WERI-Rb-1 (cell line): ENCODE data around the gene TMEM89.

ENCODE experiments used
- DNase-seq: peaks from one replicate; pipeline ENCODE4 v3.0.0-alpha.2; 2020
- H3K27ac ChIP-seq: fragments of 250-450 bp; sonication (Bioruptor Pico); 2 replicates; pipeline ENCODE4 v1.5.1; 2020; ENCODE audit warnings: mild to moderate bottlenecking, moderate library complexity
- H3K27me3 ChIP-seq: fragments of 250-450 bp; sonication (Bioruptor Pico); 2 replicates; pipeline ENCODE4 v1.5.1; 2021; ENCODE audit warnings: mild to moderate bottlenecking, low read depth, moderate library complexity; ENCODE audit not compliant: insufficient read depth, severe bottlenecking
- H3K36me3 ChIP-seq: fragments of 250-450 bp; sonication (Bioruptor Pico); 2 replicates; pipeline ENCODE4 v1.5.1; 2020; ENCODE audit warnings: mild to moderate bottlenecking, moderate library complexity
- H3K4me3 ChIP-seq: 2 replicates; pipeline ENCODE4 v1.5.1; 2011; ENCODE audit warnings: low read depth, mild to moderate bottlenecking, control low read depth, low read length
- H3K9me3 ChIP-seq: fragments of 250-450 bp; sonication (Bioruptor Pico); 2 replicates; pipeline ENCODE4 v1.5.1; 2021; ENCODE audit warnings: mild to moderate bottlenecking, moderate library complexity; ENCODE audit not compliant: severe bottlenecking
- TF ChIP-seq, protein P1 (sequence below): IDR thresholded peaks from 2 replicates; pipeline ENCODE4 v1.5.1; 2011; ENCODE audit warnings: low read depth, mild to moderate bottlenecking, control low read depth, inconsistent platforms, low read length

TMEM89 gene

DNA sequence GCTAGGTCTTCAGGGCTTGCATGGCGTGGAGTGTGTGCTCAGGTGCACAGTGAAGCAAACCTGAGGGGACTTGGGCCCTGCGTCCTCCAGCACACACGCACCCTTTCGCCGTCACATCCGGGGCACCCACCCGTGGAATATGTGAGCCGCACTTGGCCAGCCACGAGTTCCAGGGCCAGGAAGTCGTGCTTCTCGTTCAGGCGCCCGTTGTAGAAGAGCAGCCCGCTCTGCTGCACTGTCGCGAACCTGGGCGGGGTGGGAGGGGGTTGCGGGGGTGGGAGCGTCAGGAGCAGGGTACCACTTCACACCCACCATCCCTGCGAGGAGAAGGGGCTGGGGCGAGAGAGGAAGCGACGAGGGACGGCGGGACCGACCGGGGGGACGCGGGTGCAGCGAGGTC lies 34.0 kb upstream of the TMEM89 start:
- Histone ChIP-seq H3K27ac (no peak overlapping the region), H3K4me3 (no peak overlapping the region), H3K27me3 (no peaks in the 10 kb centered on the region), H3K9me3 (peaks cover 6% of the 10 kb centered on the region), H3K36me3 (peaks cover 94% of the 10 kb centered on the region)
- TF ChIP-seq, protein P1, sequence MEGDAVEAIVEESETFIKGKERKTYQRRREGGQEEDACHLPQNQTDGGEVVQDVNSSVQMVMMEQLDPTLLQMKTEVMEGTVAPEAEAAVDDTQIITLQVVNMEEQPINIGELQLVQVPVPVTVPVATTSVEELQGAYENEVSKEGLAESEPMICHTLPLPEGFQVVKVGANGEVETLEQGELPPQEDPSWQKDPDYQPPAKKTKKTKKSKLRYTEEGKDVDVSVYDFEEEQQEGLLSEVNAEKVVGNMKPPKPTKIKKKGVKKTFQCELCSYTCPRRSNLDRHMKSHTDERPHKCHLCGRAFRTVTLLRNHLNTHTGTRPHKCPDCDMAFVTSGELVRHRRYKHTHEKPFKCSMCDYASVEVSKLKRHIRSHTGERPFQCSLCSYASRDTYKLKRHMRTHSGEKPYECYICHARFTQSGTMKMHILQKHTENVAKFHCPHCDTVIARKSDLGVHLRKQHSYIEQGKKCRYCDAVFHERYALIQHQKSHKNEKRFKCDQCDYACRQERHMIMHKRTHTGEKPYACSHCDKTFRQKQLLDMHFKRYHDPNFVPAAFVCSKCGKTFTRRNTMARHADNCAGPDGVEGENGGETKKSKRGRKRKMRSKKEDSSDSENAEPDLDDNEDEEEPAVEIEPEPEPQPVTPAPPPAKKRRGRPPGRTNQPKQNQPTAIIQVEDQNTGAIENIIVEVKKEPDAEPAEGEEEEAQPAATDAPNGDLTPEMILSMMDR: no peak
- DNase-seq: no peak

DNA sequence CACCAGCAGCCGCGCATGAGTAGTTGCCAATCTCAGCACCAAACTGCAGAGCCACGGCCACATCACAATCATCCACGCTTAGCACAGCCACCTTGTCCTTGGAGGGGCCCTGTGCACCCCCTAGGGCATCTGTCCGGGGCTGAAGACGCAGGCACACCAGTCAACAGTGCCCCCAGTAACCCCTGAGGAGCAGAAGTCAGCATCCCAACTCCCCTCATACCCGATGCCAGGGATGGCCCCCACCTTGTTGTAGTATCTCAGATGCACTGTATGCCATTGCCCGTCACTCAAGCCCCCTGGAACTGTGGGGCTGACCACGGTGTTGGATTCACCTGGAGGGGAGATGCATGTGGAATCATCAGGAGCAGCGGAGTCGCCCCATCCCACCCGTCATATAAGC lies 33.5 kb upstream of the TMEM89 start:
- TF ChIP-seq, protein P1: no peak
- no peak overlapping the region for H3K4me3 ChIP-seq
- peaks cover under 1% of the 10 kb centered on the region for H3K9me3 ChIP-seq
- H3K36me3 ChIP-seq: peaks cover 92% of the 10 kb centered on the region
- no peak overlapping the region for H3K27ac ChIP-seq
- no peak for DNase-seq
- no peaks in the 10 kb centered on the region for H3K27me3 ChIP-seq

- Histone ChIP-seq H3K9me3 (no peaks in the 10 kb centered on the region), H3K27me3 (no peaks in the 10 kb centered on the region), H3K27ac (no peak overlapping the region), H3K36me3 (peaks cover 92% of the 10 kb centered on the region), H3K4me3 (no peak overlapping the region)
- TF ChIP-seq, protein P1: no peak
- DNase-seq: no peak
Measured at GRCh38 chr3:48652923-48653715, 31.6 kb upstream of the TMEM89 start.

- H3K27ac ChIP-seq: no peak overlapping the region
- H3K36me3 ChIP-seq: peaks cover 80% of the 10 kb centered on the region
Measured at GRCh38 chr3:48651771-48652170, 30.2 kb upstream of the TMEM89 start.

DNA sequence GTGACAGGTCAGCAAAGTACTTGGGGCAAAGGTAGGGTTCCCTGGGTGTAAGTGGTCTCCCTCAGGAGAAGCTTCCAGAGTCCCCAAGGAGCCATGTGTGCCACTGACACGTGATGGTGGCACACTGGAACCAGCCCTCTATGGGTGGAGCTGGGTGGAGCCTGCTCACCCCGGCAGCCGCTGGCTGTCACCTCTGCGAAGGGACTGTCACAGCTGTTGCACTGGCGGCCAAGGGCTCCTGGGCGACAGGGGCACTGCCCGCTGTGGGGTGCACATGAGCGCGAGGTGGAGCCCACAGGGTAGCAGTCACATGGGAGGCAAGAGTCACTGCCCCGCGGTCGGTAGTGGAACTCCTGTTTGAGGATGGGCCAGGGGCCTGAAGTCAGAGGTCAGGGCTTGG lies 29.2 kb upstream of the TMEM89 start:
- Histone ChIP-seq H3K27me3 (no peaks in the 10 kb centered on the region), H3K9me3 (no peaks in the 10 kb centered on the region), H3K4me3 (no peak overlapping the region), H3K36me3 (peaks cover 83% of the 10 kb centered on the region), H3K27ac (no peak overlapping the region)
- TF ChIP-seq, protein P1: no peak
- DNase-seq: no peak

More at GRCh38 chr3:48651771-48652170, 30.2 kb upstream of the TMEM89 start:
- H3K4me3 ChIP-seq: no peak overlapping the region
- no peak for DNase-seq
- H3K9me3 ChIP-seq: no peaks in the 10 kb centered on the region
- TF ChIP-seq, protein P1: no peak
- H3K27me3 ChIP-seq: no peaks in the 10 kb centered on the region
